GM12878 (cell line): ENCODE measurements around the gene ERO1B. TPM values are rescaled to one million over a fixed set of nuclear protein-coding genes. Genes with fewer than 3 reads are reported as not detected.

ENCODE experiments used
- BACH1 ChIP-seq: fragments of 450-650 bp; IDR thresholded peaks from 2 replicates; pipeline ENCODE4 v1.6.1; 2017; ENCODE audit warnings: mild to moderate bottlenecking, borderline replicate concordance
- BRCA1 ChIP-seq: IDR thresholded peaks from 2 replicates; pipeline ENCODE4 v1.6.1; 2011; ENCODE audit warnings: low read depth, low read length, improper control_type of control experiment
- GABPA ChIP-seq: IDR thresholded peaks from 2 replicates; pipeline ENCODE4 v1.6.1; 2014; ENCODE audit warnings: antibody characterized with exemption, low read depth, mild to moderate bottlenecking, inconsistent platforms
- SREBF2 ChIP-seq: IDR thresholded peaks from 2 replicates; pipeline ENCODE4 v1.6.1; 2012; ENCODE audit warnings: mild to moderate bottlenecking, low read length
- ZBED1 ChIP-seq: IDR thresholded peaks from 2 replicates; pipeline ENCODE4 v1.6.1; 2016; ENCODE audit warnings: borderline replicate concordance
- ZNF207 ChIP-seq: fragments of 450-650 bp; IDR thresholded peaks from 2 replicates; pipeline ENCODE4 v1.6.1; 2014; ENCODE audit warnings: antibody characterized with exemption, mild to moderate bottlenecking, borderline replicate concordance
- polyA plus RNA-seq, 11 experiments: library from polyadenylated mRNA; depleted of rRNA in 4 of 11; unstranded in 6 of 11; stranded (reverse) in 5 of 11; fragments of >200 nt; fragmentation: Nextera tagmentation in 4 of 11; fragmentation: Illumina TruSeq in 1 of 11; extraction: Ambion mirVana in 4 of 11; extraction: Trizol in 1 of 11; gene quantifications; 1 replicate in 1 of 11; 2 replicates in 10 of 11; pipeline versions ENCODE4 v1.2.1 to v1.2.3, GENCODE V29; 2011 to 2016; ENCODE audit warnings: inconsistent platforms in 2 of 11, missing spikeins in 2 of 11, low read depth in 1 of 11
- total RNA-seq, 4 experiments: library from RNA; depleted of rRNA in 3 of 4; stranded (reverse); fragments of >200 nt in 3 of 4; fragmentation: Illumina TruSeq in 1 of 4; extraction: Trizol in 1 of 4; gene quantifications; 2 replicates each; pipeline versions ENCODE4 v1.2.1 to v1.2.3, GENCODE V29; 2013 to 2021
- TF ChIP-seq, protein P1 (sequence below): fragments of 450-650 bp; IDR thresholded peaks from 2 replicates; pipeline ENCODE4 v1.6.1; 2016; ENCODE audit warnings: mild to moderate bottlenecking
- TF ChIP-seq, protein P2 (sequence below): fragments of 450-650 bp; IDR thresholded peaks from 2 replicates; pipeline ENCODE4 v1.6.1; 2018; ENCODE audit warnings: mild to moderate bottlenecking, low read depth, moderate library complexity; ENCODE audit not compliant: partially characterized antibody
- TF ChIP-seq, protein P3 (sequence below): IDR thresholded peaks from 2 replicates; pipeline ENCODE4 v1.6.1; 2012; ENCODE audit warnings: improper control_type of control experiment, low read depth, low read length; ENCODE audit not compliant: insufficient replicate concordance
- TF ChIP-seq, protein P4 (sequence below): IDR thresholded peaks from 2 replicates; pipeline ENCODE4 v1.6.1; 2011; ENCODE audit warnings: low read depth, mild to moderate bottlenecking, low read length, moderate library complexity, borderline replicate concordance; ENCODE audit errors: extremely low read depth

ERO1B gene
- total and polyA plus RNA-seq, 10 of the 15 experiments (the other 5 are each of a cell fraction or from before 2014, with no cell fraction given): 9.0 to 30.9 (median 23.0) TPM

DNA sequence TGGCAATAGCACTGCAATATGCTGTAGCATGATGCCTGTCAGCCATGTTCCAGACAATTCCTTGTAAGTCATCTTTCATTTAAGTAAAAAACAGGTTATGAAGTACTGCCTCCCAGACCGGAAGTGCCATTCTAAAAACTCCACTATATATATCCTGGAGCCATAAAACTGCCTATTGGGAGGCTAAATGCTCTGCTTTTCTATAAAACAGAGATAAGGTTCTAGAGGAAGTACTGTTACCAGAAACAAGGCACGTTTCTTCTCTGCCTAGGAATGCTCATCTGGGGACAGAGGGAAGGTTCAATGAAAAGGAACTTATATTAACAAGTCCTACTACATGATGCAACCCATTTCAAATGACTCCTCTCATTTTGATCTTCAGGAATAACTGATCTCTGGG is 72.6 kb downstream of the ERO1B start (continued):
- no peak for TF ChIP-seq BACH1
- TF ChIP-seq, protein P1, sequence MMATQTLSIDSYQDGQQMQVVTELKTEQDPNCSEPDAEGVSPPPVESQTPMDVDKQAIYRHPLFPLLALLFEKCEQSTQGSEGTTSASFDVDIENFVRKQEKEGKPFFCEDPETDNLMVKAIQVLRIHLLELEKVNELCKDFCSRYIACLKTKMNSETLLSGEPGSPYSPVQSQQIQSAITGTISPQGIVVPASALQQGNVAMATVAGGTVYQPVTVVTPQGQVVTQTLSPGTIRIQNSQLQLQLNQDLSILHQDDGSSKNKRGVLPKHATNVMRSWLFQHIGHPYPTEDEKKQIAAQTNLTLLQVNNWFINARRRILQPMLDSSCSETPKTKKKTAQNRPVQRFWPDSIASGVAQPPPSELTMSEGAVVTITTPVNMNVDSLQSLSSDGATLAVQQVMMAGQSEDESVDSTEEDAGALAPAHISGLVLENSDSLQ: no peak
- no peak for TF ChIP-seq ZNF207
- TF ChIP-seq ZBED1: no peak
- TF ChIP-seq, protein P2, sequence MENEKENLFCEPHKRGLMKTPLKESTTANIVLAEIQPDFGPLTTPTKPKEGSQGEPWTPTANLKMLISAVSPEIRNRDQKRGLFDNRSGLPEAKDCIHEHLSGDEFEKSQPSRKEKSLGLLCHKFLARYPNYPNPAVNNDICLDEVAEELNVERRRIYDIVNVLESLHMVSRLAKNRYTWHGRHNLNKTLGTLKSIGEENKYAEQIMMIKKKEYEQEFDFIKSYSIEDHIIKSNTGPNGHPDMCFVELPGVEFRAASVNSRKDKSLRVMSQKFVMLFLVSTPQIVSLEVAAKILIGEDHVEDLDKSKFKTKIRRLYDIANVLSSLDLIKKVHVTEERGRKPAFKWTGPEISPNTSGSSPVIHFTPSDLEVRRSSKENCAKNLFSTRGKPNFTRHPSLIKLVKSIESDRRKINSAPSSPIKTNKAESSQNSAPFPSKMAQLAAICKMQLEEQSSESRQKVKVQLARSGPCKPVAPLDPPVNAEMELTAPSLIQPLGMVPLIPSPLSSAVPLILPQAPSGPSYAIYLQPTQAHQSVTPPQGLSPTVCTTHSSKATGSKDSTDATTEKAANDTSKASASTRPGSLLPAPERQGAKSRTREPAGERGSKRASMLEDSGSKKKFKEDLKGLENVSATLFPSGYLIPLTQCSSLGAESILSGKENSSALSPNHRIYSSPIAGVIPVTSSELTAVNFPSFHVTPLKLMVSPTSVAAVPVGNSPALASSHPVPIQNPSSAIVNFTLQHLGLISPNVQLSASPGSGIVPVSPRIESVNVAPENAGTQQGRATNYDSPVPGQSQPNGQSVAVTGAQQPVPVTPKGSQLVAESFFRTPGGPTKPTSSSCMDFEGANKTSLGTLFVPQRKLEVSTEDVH: no peak
- no peak for TF ChIP-seq BRCA1
- TF ChIP-seq, protein P3, sequence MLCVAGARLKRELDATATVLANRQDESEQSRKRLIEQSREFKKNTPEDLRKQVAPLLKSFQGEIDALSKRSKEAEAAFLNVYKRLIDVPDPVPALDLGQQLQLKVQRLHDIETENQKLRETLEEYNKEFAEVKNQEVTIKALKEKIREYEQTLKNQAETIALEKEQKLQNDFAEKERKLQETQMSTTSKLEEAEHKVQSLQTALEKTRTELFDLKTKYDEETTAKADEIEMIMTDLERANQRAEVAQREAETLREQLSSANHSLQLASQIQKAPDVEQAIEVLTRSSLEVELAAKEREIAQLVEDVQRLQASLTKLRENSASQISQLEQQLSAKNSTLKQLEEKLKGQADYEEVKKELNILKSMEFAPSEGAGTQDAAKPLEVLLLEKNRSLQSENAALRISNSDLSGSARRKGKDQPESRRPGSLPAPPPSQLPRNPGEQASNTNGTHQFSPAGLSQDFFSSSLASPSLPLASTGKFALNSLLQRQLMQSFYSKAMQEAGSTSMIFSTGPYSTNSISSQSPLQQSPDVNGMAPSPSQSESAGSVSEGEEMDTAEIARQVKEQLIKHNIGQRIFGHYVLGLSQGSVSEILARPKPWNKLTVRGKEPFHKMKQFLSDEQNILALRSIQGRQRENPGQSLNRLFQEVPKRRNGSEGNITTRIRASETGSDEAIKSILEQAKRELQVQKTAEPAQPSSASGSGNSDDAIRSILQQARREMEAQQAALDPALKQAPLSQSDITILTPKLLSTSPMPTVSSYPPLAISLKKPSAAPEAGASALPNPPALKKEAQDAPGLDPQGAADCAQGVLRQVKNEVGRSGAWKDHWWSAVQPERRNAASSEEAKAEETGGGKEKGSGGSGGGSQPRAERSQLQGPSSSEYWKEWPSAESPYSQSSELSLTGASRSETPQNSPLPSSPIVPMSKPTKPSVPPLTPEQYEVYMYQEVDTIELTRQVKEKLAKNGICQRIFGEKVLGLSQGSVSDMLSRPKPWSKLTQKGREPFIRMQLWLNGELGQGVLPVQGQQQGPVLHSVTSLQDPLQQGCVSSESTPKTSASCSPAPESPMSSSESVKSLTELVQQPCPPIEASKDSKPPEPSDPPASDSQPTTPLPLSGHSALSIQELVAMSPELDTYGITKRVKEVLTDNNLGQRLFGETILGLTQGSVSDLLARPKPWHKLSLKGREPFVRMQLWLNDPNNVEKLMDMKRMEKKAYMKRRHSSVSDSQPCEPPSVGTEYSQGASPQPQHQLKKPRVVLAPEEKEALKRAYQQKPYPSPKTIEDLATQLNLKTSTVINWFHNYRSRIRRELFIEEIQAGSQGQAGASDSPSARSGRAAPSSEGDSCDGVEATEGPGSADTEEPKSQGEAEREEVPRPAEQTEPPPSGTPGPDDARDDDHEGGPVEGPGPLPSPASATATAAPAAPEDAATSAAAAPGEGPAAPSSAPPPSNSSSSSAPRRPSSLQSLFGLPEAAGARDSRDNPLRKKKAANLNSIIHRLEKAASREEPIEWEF: no peak
- TF ChIP-seq, protein P4, sequence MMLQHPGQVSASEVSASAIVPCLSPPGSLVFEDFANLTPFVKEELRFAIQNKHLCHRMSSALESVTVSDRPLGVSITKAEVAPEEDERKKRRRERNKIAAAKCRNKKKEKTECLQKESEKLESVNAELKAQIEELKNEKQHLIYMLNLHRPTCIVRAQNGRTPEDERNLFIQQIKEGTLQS: no peak
- TF ChIP-seq GABPA: no peak
- TF ChIP-seq SREBF2: no peak
